ENCODE data around the gene HVCN1.
A peak's percentile ranks its signal among the peaks of the same experiment; 100 is the strongest.

Gene HVCN1

GRCh38 chr12:110613771-110614684 lies 74.9 kb downstream of the HVCN1 start, which contains the start of gene TCTN1:
Gene TCTN1 (plus strand): TSS chr12:110614129. CDS start chr12:110614183, 54 bp downstream.
- DNase-seq = peak; percentile 93

- DNase-seq = no peak
Observed at GRCh38 chr12:110613071-110613770, 75.7 kb downstream of the HVCN1 start.

- no peak for DNase-seq
Observed at GRCh38 chr12:110606253-110606611, 82.7 kb downstream of the HVCN1 start.

- DNase-seq = peak; percentile 52
Observed at GRCh38 chr12:110602085-110602814, 86.7 kb downstream of the HVCN1 start.

- DNase-seq = peak; percentile 60
Observed at GRCh38 chr12:110600254-110600653, 88.7 kb downstream of the HVCN1 start.

GRCh38 chr12:110599334-110599733 lies 89.6 kb downstream of the HVCN1 start:
- DNase-seq = no peak
